ENCODE data around the gene ANKFY1.

Gene ANKFY1, protein sequence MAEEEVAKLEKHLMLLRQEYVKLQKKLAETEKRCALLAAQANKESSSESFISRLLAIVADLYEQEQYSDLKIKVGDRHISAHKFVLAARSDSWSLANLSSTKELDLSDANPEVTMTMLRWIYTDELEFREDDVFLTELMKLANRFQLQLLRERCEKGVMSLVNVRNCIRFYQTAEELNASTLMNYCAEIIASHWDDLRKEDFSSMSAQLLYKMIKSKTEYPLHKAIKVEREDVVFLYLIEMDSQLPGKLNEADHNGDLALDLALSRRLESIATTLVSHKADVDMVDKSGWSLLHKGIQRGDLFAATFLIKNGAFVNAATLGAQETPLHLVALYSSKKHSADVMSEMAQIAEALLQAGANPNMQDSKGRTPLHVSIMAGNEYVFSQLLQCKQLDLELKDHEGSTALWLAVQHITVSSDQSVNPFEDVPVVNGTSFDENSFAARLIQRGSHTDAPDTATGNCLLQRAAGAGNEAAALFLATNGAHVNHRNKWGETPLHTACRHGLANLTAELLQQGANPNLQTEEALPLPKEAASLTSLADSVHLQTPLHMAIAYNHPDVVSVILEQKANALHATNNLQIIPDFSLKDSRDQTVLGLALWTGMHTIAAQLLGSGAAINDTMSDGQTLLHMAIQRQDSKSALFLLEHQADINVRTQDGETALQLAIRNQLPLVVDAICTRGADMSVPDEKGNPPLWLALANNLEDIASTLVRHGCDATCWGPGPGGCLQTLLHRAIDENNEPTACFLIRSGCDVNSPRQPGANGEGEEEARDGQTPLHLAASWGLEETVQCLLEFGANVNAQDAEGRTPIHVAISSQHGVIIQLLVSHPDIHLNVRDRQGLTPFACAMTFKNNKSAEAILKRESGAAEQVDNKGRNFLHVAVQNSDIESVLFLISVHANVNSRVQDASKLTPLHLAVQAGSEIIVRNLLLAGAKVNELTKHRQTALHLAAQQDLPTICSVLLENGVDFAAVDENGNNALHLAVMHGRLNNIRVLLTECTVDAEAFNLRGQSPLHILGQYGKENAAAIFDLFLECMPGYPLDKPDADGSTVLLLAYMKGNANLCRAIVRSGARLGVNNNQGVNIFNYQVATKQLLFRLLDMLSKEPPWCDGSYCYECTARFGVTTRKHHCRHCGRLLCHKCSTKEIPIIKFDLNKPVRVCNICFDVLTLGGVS

GRCh38 chr17:4263282-4264215 lies at the start of gene ANKFY1:
Gene ANKFY1, minus strand, starts transcription at chr17:4263979. Its CDS starts 38 bp downstream, at chr17:4263941.
- DNase-seq, result peak; percentile 22

- DNase-seq, result no peak
Measured at GRCh38 chr17:4310354-4311060, 46.7 kb upstream of the ANKFY1 start.

GRCh38 chr17:4309897-4310296 lies 46.1 kb upstream of the ANKFY1 start:
- no peak for DNase-seq

- no peak for DNase-seq
Measured at GRCh38 chr17:4307179-4307930, 43.6 kb upstream of the ANKFY1 start.

DNA sequence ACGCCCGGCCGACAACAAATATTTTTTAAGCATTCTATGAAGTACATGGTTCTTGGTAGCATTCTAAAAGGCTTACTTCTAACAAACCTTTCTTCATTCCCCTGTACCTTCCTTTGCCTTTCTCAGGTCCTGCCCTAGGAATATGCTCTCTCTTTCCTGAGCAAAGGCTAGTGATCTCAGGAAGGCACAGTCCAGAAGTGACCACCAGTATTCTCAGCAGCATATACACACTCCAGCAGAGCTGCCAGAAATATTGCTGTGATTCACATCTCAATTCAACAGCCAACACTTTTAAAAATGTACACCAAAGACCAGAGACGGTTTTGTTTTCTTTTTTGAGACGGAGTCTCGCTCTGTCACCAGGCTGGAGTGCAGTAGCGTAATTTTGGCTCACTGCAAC lies 41.4 kb upstream of the ANKFY1 start:
- DNase-seq, result no peak

GRCh38 chr17:4304417-4305027 lies 40.7 kb upstream of the ANKFY1 start:
- DNase-seq, result peak; percentile 0

DNA sequence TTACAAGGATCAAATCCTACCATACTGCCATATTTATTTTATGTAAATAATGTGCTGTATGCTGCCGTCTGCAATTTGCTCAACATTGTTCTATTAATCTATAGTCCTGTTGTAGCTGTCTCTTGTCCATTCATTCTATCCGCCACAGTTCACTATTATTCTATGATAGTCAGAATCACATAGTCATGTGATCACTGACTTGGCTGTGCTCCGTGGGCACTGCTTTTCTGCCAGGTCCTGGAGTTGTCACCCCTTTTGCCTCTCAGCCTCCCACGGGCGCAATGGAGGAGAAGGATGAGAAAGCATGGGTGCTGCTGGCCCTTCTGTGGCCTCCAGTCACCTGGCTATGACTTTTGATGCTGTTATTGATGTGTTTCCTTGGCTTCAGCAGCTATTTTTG lies 37.3 kb upstream of the ANKFY1 start:
- no peak for DNase-seq

- DNase-seq, result no peak
Measured at GRCh38 chr17:4297351-4297750, 33.6 kb upstream of the ANKFY1 start.

- DNase-seq, result no peak
Measured at GRCh38 chr17:4295686-4296085, 31.9 kb upstream of the ANKFY1 start.

GRCh38 chr17:4293572-4293971 lies 29.8 kb upstream of the ANKFY1 start:
- no peak for DNase-seq

- no peak for DNase-seq
Measured at GRCh38 chr17:4287710-4288109, 23.9 kb upstream of the ANKFY1 start.

GRCh38 chr17:4276514-4276913 lies 12.7 kb upstream of the ANKFY1 start:
- DNase-seq, result no peak

DNA sequence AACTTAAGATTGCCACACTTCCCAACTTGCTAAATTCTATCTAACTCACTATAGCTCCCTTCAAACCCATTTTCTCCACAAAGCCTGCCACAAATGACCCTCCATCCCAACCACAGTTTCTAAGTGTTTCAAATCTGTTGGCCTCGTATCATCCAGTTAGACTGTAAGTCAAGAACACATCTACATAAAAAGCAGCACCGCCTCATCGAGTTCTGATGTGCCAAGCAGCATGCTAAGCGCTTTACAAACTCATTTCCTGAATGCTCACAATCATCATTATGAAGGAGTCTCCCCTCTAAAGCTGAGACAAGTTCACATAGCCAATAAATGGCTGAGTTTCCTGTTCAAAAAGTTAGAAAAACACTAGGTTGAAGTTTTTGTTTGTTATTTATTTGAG lies 9.2 kb upstream of the ANKFY1 start:
- DNase-seq, result no peak

GRCh38 chr17:4272213-4272971 lies 8.6 kb upstream of the ANKFY1 start:
- DNase-seq, result no peak

DNA sequence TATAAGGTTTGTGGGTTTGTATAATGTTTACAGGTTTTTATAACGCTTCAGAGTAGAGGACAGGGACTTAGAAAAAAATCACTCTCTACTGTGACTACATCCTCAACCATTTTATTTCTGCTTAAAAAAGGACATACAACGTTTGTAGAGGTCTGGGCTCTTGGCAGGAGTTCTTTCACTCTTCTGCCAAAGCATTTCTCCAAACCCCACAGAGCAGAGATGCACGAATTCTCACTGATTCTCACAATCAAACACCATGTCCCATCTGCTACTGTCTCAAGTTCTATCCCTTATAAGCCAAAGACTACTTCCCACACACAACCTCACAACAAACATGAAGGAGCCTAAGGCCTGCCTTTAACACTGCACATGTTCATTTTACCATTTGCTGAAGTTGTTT lies 7.0 kb upstream of the ANKFY1 start:
- no peak for DNase-seq

DNA sequence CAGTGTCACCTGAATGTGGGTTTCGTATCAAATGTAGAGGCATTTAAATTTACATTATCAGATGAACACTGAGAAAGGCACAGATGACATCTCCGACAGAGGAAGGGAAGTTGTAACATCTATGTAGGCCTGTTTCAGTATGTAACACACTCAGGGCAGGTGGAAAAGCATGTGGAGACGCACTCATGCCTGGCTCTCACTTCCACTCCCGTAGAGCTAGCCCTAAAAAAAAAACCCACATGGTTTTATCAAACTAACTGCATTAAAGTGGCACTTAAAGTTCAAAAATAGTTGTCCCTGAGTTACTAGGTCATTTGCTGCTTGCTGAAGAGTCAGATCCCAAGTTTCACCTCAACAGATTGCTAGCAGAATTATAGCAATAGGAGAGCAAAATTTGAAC lies 6.1 kb upstream of the ANKFY1 start:
- DNase-seq, result no peak

DNA sequence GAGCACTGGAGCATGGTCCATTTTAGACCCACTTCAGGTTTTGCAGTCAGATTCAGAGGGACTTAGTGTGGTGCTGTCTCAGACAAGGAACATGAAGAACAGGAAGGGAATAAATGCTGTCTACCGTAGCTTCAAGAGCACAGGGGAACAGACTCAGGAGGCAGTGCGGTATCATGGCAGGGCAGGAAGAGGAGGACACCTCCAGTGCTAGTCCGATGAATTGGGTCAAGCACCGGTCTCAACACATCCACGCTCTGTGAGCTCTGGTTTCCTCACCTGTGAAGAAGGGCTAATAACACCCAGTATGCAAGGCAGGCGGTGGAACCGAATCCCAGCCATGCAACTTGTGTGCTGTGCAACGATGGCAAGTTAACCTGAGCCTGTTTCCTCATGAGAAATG lies 3.6 kb upstream of the ANKFY1 start:
- DNase-seq, result no peak

DNA sequence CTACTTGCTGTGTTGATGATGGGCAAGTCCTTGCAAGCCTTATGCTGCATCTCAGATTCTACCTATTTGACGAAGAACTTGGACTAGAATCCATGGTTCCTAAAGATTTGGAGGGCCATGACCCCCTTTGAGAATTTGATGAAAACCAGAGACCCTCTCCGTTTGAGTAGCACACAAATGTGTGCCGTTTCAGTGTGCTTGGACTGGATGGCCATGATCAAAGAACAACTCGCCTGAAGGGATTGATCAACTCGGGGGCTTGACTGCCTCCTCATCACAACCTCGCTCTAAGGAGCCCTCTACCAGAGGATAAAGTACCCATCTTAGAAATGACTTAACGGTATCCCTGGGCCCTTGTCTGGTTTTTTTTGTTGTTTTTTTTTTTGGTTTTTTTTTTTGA lies 2.8 kb upstream of the ANKFY1 start:
- DNase-seq, result no peak

DNA sequence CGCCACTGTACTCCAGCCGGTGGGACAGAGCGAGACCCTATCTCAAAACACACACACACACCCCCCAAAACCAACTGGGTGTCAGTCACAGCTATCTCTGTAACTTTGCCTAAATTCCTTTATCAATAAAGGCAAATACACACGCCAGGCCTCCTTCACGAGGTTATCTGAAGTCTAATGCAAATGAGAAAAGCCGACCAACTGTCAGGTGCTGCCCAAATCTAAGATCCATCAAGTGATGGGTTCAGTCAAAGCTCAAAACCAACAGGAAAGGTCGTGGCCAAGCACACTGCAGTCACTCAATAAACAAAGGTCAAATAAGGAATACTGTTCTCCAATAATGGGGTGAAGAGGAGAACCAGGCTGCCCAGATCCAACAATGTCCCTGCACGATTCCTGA lies 1.1 kb downstream of the ANKFY1 start:
- DNase-seq, result no peak

- DNase-seq, result no peak
Measured at GRCh38 chr17:4261452-4261851, 2.3 kb downstream of the ANKFY1 start.

All from NCI-H1417 treated with DMSO at 0.1 percent for 48 hours (cell line).